Retinal pigment epithelial cell (primary cell): ENCODE data around the gene SYT11.

Source experiments
- DNase-seq: peaks from one replicate; pipeline ENCODE4 v3.0.0-alpha.2; 2010; ENCODE audit warnings: low read depth
- H3K4me3 ChIP-seq: 2 replicates; pipeline ENCODE4 v1.5.1; 2011; ENCODE audit warnings: mild to moderate bottlenecking, low read length, control low read depth, moderate library complexity
- CTCF ChIP-seq: conservative IDR thresholded peaks from 2 replicates; pipeline ENCODE4 v1.5.1; 2011; ENCODE audit warnings: low read depth, low read length, control low read depth, inconsistent platforms

The SYT11 gene

DNA sequence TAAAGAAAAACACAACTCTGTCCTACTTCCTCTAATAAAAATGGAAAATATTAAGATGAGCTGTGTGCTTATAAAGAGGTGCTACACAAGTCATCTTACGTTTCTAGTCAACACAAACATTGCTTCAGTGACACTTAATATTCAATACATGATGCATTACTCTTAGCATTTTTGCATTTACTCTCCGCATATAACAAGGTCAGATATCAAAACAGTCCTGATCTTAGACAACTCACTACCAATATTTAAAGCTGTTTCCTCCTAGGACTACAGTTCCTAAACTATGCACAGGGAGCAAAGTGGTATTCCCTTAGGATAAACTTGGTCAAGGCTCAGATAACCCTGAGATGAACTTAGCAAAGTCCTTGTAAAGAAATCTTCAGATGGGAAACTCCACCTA is 39.5 kb downstream of the SYT11 start:
- DNase-seq, result no peak
- H3K4me3 ChIP-seq, result no peak overlapping the region
- no peak for TF ChIP-seq CTCF

DNA sequence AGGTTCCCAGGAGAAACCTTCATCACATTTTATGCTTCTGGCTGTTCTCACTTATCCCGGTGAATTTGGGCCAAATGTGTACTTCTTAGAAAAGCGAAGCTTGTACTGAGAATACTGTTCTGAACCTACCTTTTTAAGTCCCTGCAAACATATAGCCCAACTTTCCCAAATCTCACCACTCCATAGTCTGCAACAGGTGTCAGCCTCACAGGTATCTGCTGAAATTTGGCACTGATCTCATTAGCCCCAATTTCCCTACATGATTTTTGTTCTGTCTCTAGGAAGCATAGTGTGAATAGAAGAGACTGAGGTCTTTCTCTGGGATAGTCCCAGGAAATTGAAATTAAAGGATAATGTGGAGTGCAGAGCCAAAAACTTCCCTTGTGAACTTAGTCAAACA is 40.3 kb downstream of the SYT11 start:
- TF ChIP-seq CTCF, result no peak
- no peak overlapping the region for H3K4me3 ChIP-seq
- DNase-seq, result no peak

DNA sequence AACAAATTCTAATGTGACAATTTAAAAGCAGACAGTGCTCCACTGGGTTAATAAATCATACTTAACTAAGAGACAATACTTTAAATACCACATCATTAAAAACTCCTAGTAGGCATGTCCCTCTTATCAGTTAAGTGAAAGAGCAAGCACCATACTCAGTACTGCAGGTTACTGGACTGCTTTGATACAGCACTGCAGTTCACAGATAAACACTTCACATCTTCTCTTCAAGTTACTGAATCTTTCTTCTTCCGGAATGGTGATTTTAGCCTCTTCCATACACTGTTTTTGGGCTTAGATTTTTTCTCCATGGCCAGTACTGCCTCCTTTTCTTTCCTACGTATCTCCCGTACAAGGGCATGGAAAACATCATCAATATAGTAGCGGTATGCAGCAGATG is 40.8 kb downstream of the SYT11 start:
- DNase-seq, result no peak
- no peak overlapping the region for H3K4me3 ChIP-seq
- no peak for TF ChIP-seq CTCF

DNA sequence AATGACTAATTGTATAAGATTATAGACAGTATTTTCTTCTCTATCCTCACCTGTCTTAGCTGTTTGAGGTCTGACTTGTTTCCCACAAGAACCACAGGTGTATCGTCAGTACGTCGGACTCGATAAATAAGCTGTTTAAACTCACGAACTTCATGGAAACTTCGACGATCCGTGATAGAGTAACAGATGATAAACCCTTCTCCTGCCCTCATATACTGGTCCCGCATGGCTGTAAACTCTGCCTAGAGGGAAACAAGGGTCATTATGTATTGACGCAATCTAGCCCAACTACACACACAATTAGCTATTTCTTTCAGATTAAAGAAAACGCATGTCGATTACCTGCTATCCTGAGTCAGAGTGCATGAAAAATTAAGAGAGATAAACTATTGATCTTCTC is 44.9 kb downstream of the SYT11 start:
- no peak for DNase-seq
- no peak for TF ChIP-seq CTCF
- H3K4me3 ChIP-seq, result no peak overlapping the region

- H3K4me3 ChIP-seq, result peak overlapping the region; percentile 85
- DNase-seq, result no peak
- no peak for TF ChIP-seq CTCF
Observed at GRCh38 chr1:155909894-155910293, 50.5 kb downstream of the SYT11 start.

GRCh38 chr1:155910621-155911121 is 51.3 kb downstream of the SYT11 start:
- TF ChIP-seq CTCF, result peak; percentile 33
- H3K4me3 ChIP-seq, result peak overlapping the region; percentile 85
- no peak for DNase-seq

DNA sequence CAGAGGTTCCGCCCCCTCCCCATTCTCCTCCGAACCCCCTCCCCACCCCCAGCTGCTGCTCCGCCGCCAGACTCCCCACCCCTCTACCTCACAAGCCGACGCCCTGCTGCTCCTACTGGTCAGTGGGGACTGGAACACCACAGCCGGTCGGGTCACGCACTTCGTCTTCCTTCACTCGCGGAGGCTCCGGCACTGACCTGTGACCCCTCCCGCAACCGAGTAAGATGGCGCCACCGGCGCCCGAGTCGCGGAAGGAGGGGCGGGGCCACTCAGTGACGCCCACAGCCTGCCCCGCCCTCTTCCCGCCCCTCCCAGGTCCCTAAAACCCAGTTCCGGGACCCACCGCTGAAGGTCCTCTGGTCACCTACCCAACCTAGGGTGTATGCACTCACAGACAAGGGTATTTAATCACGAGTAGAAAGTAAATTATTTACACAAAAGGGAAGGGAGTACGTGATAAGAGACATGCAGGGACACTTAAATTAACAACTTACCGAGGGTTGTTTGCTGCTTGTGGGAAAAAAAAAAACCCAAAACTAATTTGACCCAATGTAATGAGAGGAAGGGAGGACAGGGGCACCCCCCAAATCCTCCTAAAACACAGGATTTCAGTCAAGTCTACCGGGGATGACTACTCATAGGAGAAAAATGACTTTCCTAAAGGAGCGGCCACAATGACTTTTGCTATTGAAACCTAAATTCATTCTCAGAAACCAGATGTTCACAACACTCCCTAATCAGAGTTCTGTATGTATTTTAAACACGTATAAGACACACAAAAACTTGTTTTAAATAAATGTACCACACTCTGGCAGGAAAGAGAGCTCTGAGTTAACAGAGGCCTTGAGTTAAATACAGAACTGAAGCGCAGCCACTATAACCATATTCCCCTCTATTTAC is 52.0 kb downstream of the SYT11 start, which contains the start of gene RIT1:
Gene RIT1, minus strand, starts transcription at position 194 of the 900 bp plus-strand sequence. CDS start 588 bp downstream, outside the sequence.
- no peak for DNase-seq
- no peak for TF ChIP-seq CTCF
- H3K4me3 ChIP-seq, result peak within 1 kb of the TSS; percentile 85
